Measurements from ENCODE around the gene C1QL1. TPM values are rescaled to one million over a fixed set of nuclear protein-coding genes. Genes with fewer than 3 reads are reported as not detected.

Gene C1QL1
- total RNA-seq, 1 donor from 2014 or later = not detected

DNA sequence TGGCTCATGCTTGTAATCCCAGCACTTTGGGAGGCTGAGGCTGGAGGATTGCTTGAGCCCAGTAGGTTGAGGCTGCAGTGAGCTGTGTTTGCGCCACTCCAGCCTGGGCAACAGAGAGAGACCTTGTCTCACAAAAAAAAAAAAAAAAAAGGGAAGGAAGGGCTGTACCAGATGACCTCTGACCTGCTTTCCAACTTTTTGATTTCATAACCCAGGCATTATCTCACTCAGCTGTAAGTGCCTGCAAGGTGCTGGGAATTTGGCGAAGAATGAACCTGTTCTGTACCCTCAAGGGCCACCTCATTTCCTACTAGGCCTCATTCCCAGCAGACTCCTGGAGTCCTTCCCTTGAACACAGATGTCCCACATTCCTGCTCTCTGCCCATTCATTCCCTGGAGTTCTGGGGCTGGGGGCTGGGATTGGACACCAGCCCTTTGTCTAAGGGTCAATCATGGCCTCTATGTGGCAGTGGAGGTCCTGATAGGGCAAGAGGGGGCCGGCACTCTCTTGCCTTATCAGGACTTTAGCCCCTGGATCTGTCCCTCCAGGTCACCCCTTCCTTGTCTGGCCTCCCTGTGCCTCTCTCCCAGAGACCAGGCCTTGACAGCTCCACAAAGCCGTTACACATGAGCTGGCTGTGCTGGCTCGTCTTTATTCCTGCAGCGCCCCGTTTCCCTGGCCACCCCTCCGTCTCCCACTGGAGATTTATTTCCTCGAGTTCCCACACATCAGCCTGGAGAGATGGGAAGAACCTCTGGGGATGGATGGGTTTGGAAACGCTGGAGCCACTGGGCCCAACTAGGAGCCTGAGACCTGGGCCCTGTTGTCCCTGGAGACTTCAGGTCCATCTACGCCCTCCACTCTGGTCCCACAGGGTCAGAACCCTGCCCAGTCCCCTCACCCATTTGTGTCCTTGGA, 52.0 kb downstream of the C1QL1 start:
- DNase-seq (ENCODE audit: low spot score) = no peak

DNA sequence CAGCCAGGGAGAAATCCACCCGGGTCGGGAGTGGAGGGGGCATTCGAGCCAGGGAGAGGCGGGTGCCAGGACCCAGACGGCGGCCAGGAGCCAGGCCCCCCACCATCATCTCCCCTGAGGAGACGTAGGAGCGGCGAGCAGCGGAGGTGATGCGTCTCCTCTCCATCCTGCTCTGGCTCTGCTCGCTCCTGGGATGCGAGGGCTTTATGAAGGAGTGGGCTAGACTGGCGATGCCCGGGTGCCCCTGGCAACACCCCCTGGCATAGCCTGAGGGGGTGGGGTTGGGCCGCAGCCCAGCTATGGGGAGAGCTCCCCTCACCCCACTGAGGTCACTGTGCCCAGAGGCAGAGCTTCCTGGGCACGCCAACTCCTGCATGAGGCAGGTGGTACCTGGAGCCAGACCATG, 52.8 kb downstream of the C1QL1 start, which contains the start of gene GFAP:
GFAP (minus strand) TSS at position 180 of the 406 bp plus-strand sequence; CDS start at position 166, 14 bp downstream.
- DNase-seq (ENCODE audit: low spot score) = no peak

DNA sequence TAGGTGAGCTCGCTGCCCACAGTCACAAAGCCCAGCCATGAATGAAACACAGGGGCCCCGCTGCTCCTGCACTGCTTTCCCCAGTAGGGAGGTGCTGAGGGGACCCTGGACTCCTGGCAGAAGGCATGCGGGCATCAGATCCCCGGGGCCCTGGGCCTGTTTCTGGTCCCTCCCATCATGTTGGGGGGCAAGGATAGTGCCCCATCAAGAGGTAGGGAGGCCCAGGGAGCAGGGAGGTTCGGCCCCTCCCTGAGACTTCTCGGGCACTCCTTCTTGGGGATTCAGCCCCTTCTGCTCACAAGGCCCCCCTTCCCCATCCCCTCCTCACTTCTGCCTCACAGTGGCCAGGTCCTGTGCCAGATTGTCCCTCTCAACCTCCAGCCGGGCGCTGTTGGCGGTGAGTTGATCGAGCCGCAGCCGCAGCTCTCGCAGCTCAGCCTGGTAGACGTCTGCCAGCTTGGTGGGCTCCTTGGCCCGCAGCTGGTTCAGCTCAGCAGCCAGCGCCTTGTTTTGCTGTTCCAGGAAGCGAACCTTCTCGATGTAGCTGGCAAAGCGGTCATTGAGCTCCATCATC, 53.3 kb downstream of the C1QL1 start:
- DNase-seq (ENCODE audit: low spot score) = no peak

DNA sequence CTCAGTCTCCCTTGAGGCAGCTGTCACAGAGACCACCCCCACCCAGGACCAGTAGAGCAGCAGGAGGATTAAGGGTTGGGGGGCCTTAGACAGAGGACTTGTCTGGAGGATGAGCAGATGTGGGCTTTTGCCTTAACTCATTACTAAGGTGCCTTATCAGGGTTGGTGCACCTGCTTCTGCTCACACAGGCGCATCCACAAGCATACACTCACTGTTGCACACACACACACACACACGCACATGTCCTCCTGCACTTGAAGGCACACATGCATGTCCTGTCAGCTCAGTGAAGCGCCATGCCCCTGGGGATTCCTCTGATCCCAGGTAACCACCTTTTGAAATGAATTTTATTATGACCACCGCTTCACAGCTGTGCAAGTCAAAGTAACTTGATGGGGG, 54.0 kb downstream of the C1QL1 start:
- DNase-seq (ENCODE audit: low spot score) = no peak

DNA sequence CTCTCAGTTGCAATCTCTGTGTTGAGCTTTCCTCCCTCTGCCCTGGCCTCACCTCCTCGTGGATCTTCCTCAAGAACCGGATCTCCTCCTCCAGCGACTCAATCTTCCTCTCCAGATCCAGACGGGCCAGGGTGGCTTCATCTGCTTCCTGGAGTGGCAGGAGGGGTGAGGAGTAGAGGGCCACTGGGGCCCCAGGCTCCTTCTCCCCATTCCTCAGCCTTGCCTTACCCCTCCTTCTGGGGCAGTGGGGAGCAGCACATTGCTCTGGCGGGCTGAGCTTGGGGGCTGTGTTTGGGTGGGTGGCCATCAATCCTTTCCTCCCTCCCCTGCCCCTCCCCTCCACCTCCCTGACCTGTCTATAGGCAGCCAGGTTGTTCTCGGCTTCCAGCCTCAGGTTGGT, 54.4 kb downstream of the C1QL1 start:
- no peak for DNase-seq (ENCODE audit: low spot score)

DNA sequence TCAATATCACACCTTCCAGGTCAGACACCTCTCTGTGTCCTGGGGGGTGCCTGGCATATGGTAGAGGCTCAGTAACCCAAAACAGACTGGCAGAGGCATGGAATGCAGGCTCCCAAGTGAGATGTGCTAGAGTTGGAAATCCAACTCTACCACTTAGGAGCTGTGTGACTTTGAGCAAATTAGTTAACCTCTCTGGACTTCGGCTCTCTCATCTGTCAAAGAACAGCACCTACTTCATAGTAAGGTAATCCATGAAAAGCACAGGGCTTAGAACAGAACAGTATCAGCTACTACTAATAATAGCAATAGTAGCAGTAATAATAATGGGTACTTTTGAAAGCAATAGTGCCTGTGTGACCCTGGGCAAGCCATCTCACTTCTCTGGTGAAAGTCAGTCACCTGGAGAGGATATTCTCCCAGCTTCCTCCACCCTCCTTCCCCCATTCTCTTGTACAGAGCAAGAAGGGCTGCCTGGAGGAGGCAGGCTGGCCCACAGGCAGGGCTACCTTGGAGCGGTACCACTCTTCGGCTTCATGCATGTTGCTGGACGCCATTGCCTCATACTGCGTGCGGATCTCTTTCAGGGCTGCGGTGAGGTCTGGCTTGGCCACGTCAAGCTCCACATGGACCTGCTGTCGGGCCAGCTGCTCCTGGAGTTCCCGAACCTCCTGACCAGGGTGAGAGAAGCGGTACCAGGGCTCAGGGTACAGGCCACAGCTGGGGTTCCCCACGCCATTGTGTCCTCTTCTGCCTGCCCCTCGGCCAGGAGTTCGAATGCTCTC, 55.1 kb downstream of the C1QL1 start:
- no peak for DNase-seq (ENCODE audit: low spot score)

DNA sequence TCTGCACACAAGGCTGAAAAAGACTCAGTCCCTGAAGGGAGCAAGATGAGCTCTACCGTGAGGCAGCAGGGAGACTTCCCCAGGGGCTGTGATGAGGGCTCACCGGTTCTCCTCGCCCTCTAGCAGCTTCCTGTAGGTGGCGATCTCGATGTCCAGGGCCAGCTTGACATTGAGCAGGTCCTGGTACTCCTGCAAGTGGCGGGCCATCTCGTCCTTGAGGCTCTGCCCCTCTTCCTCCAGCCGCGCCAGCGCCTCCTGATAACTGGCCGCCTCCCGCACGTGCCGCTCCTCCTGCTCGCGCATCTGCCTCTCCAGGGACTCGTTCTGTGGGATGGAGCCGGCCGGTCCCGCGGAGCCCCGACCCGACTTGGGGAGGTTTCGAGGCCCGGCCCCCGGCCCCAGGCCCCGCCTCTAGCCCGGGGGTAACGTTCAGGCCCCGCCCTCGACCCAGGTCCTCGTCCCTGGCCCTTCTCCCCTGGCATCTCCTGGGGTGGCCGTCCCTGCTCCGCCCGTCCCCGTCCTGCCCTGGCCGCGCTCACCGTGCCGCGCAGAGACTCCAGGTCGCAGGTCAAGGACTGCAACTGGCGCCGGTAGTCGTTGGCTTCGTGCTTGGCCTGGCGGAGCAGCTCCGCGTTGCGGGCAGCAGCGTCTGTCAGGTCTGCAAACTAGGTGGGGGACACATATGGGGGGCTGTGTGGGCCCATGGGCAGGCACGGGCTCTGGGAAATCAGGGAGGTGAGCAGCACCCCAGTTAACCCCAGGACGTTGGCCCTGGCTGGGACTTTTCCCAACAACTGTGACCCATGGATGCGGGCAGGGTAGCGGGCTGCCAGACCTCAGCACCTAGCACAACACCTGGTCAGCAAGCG, 56.7 kb downstream of the C1QL1 start:
- DNase-seq (ENCODE audit: low spot score) = no peak

DNA sequence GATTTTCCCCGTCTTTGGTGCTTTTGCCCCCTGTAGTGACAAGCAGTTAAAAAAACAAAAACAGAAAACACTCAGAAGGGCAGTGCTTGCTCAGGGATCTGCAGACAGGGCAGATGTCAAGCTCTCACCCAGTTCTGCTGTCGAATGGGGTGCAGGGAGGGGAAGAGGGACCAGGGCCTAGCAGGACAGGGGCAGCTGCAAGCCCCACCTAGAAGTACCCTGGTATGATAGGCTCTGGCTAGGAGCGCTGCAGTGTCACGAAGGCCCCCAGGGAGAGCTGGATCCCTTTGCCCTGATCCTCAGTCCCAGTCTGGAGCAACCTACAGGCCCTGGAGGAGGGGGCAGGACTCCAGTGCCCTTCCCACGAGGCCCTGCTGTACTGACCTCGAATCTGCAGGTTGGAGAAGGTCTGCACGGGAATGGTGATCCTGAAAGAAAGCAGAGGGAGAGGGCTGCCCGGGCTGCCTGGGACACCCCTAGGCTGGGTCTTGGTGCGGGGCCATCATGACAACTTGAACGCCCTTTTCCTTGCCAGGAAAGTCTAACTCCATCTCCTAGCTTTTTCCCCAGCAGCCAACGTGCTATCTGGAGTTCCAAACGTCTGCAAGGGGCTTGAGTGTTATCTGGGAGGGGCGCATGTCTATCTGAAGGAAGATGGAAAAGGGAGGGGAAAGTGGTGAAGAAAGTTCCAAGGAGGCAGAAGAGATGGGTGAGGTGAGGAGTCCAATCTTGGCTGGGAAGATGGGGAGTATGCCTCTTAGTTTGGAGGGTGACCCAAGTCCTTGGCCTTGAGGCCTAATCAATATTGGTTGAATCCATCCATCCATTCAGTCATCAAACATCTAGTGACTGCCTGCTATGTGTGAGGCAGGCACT, 57.6 kb downstream of the C1QL1 start:
- no peak for DNase-seq (ENCODE audit: low spot score)

Small RNA genes within 50 kb of the gene (microRNA-seq; reads per million reads assigned to microRNA genes)
- not detected for gene MIR6783 (ENCODE audit: borderline number of aligned reads)

Other genes with a start within 250 kb of the C1QL1 start
- 0.67 TPM for gene ADAM11, start 209.3 kb downstream of the C1QL1 start, total RNA-seq
- gene GJC1, start 138.0 kb downstream of the C1QL1 start, total RNA-seq = 17.1 TPM
- gene HIGD1B, start 120.4 kb downstream of the C1QL1 start, total RNA-seq = 1.3 TPM
- 104 TPM for gene EFTUD2, start 68.9 kb downstream of the C1QL1 start, total RNA-seq
- 1.3 TPM for gene GFAP, start 52.8 kb downstream of the C1QL1 start, total RNA-seq
- not detected for gene KIF18B, start 20.5 kb downstream of the C1QL1 start, total RNA-seq
- gene DCAKD, start 83.3 kb upstream of the C1QL1 start, total RNA-seq = 28.0 TPM
- gene NMT1, start 93.0 kb upstream of the C1QL1 start, total RNA-seq = 118 TPM
- 64.2 TPM for gene PLCD3, start 164.2 kb upstream of the C1QL1 start, total RNA-seq
- 10.9 TPM for gene ACBD4, start 167.4 kb upstream of the C1QL1 start, total RNA-seq
- 42.1 TPM for gene HEXIM1, start 180.2 kb upstream of the C1QL1 start, total RNA-seq
- 5.1 TPM for gene HEXIM2, start 193.6 kb upstream of the C1QL1 start, total RNA-seq